Endodermal cell (in vitro differentiated cells): ENCODE data around the gene CCDC57. TPM values are rescaled to one million over a fixed set of nuclear protein-coding genes. Genes with fewer than 3 reads are reported as not detected.

Experiments
- DNase-seq: peaks from one replicate; pipeline ENCODE4 v3.0.0-alpha.2; 2017
- H3K27ac ChIP-seq: 2 replicates; pipeline ENCODE4 v1.5.1; 2013; ENCODE audit warnings: mild to moderate bottlenecking, low read depth, low read length, moderate library complexity
- H3K27me3 ChIP-seq: 2 replicates; pipeline ENCODE4 v1.6.1; 2013; ENCODE audit warnings: mild to moderate bottlenecking, low read length, moderate library complexity; ENCODE audit not compliant: insufficient read depth, control insufficient read depth, poor library complexity, severe bottlenecking
- H3K36me3 ChIP-seq: 2 replicates; pipeline ENCODE4 v1.7.0; 2013; ENCODE audit warnings: mild to moderate bottlenecking, low read length, moderate library complexity; ENCODE audit not compliant: control insufficient read depth, insufficient read depth
- H3K4me1 ChIP-seq: one replicate; pipeline ENCODE4 v1.7.0; 2013; ENCODE audit warnings: low read length; ENCODE audit not compliant: control insufficient read depth, insufficient read depth
- H3K4me3 ChIP-seq: 2 replicates; pipeline ENCODE4 v1.5.1; 2013; ENCODE audit warnings: mild to moderate bottlenecking, low read length, moderate library complexity
- H3K9ac ChIP-seq: 2 replicates; pipeline ENCODE4 v1.6.1; 2013; ENCODE audit warnings: mild to moderate bottlenecking, low read length, moderate library complexity; ENCODE audit not compliant: poor library complexity, severe bottlenecking; ENCODE audit errors: extremely low read depth
- H3K9me3 ChIP-seq: 2 replicates; pipeline ENCODE4 v1.6.1; 2013; ENCODE audit warnings: mild to moderate bottlenecking, low read length, moderate library complexity; ENCODE audit not compliant: control insufficient read depth
- H3K27ac Mint-ChIP-seq: 2 replicates; pipeline ENCODE4 v1.8.0; 2020; ENCODE audit warnings: mixed read lengths
- H3K27me3 Mint-ChIP-seq: 2 replicates; pipeline ENCODE4 v1.8.0; 2021; ENCODE audit warnings: mild to moderate bottlenecking, mixed read lengths; ENCODE audit not compliant: insufficient read depth
- H3K36me3 Mint-ChIP-seq: 2 replicates; pipeline ENCODE4 v1.8.0; 2020; ENCODE audit warnings: low read depth, mixed read lengths
- H3K4me1 Mint-ChIP-seq: 2 replicates; pipeline ENCODE4 v1.8.0; 2020; ENCODE audit warnings: mixed read lengths
- H3K4me3 Mint-ChIP-seq: 2 replicates; pipeline ENCODE4 v1.8.0; 2020; ENCODE audit warnings: mild to moderate bottlenecking, moderate library complexity, mixed read lengths
- H3K9me3 Mint-ChIP-seq: 2 replicates; pipeline ENCODE4 v1.8.0; 2020; ENCODE audit warnings: mild to moderate bottlenecking, mixed read lengths
- CTCF ChIP-seq: fragments of 200-600 bp; sonication (generic); conservative IDR thresholded peaks from 2 replicates; pipeline ENCODE4 v1.5.0; 2021; ENCODE audit warnings: antibody characterized with exemption, mild to moderate bottlenecking
- WGBS, 2 experiments: methylation state at CpG; one replicate each; pipeline versions ENCODE4 v1.1.5 to v1.1.7; 2013; ENCODE audit warnings: missing lambda C conversion rate in 2 of 2, mixed read lengths in 1 of 2; ENCODE audit not compliant: insufficient coverage in 1 of 2, insufficient read length in 1 of 2; 5-methylcytosine and 5-hydroxymethylcytosine counted together
- total RNA-seq, 2 donors: library from RNA; stranded (reverse); fragmentation: NEBNext Ultra II Directional in 1 of 2; extraction: Animal tissue kit (Norgen Biotek cat#: 25700) in 1 of 2; gene quantifications; 2 replicates in 1 of 2; 3 replicates in 1 of 2; pipeline ENCODE4 v1.2.1, GENCODE V29; 2021

The CCDC57 gene
- total RNA-seq, 2 donors from 2014 or later: 61.8 to 82.8 TPM

- H3K27ac ChIP-seq: no peak overlapping the region
- peaks cover 30% of the 10 kb centered on the region for H3K36me3 Mint-ChIP-seq
- no peaks in the 10 kb centered on the region for H3K27me3 ChIP-seq
These were observed 123.6 kb downstream of the CCDC57 start for GRCh38 chr17:82088838-82089722.

GRCh38 chr17:82087961-82088837, 124.4 kb downstream of the CCDC57 start:
- H3K36me3 Mint-ChIP-seq: peaks cover 33% of the 10 kb centered on the region
- Histone ChIP-seq H3K4me3 (no peak overlapping the region), H3K36me3 (peaks cover 53% of the 10 kb centered on the region)

More at GRCh38 chr17:82088838-82089722, 123.6 kb downstream of the CCDC57 start:
- TF ChIP-seq CTCF: no peak
- Histone ChIP-seq H3K9ac (no peak overlapping the region), H3K4me1 (no peaks in the 10 kb centered on the region), H3K9me3 (no peaks in the 10 kb centered on the region), H3K4me3 (no peak overlapping the region), H3K36me3 (peaks cover 57% of the 10 kb centered on the region)
- WGBS, 2 experiments: 95 to 96% methylated on average over 29 to 47 of the region's 47 CpGs
- Mint-ChIP-seq H3K4me1 (no peaks in the 10 kb centered on the region), H3K4me3 (no peak overlapping the region), H3K9me3 (no peaks in the 10 kb centered on the region), H3K27ac (no peak overlapping the region), H3K27me3 (no peaks in the 10 kb centered on the region)
- no peak for DNase-seq

More at GRCh38 chr17:82087961-82088837, 124.4 kb downstream of the CCDC57 start:
- no peaks in the 10 kb centered on the region for H3K9me3 Mint-ChIP-seq
- Histone ChIP-seq H3K9ac (no peak overlapping the region), H3K27ac (no peak overlapping the region), H3K27me3 (no peaks in the 10 kb centered on the region), H3K9me3 (no peaks in the 10 kb centered on the region), H3K4me1 (no peaks in the 10 kb centered on the region)
- no peak overlapping the region for H3K27ac Mint-ChIP-seq
- no peak overlapping the region for H3K4me3 Mint-ChIP-seq
- no peak for DNase-seq
- 97 to 98% methylated on average over 24 to 48 of the region's 48 CpGs for WGBS, 2 experiments
- TF ChIP-seq CTCF: no peak
- no peaks in the 10 kb centered on the region for H3K27me3 Mint-ChIP-seq
- no peaks in the 10 kb centered on the region for H3K4me1 Mint-ChIP-seq
